Suppressor macrophage treated with lipopolysaccharide for 1 hour (primary cell): ENCODE data around the gene TTYH3.

Source experiments
- DNase-seq, 3 donors: peaks; one replicate each; pipeline ENCODE4 v3.0.0-alpha.2; 2020 to 2022

Gene TTYH3

GRCh38 chr7:2710286-2710655, 78.5 kb downstream of the TTYH3 start:
- no peak for DNase-seq

DNA sequence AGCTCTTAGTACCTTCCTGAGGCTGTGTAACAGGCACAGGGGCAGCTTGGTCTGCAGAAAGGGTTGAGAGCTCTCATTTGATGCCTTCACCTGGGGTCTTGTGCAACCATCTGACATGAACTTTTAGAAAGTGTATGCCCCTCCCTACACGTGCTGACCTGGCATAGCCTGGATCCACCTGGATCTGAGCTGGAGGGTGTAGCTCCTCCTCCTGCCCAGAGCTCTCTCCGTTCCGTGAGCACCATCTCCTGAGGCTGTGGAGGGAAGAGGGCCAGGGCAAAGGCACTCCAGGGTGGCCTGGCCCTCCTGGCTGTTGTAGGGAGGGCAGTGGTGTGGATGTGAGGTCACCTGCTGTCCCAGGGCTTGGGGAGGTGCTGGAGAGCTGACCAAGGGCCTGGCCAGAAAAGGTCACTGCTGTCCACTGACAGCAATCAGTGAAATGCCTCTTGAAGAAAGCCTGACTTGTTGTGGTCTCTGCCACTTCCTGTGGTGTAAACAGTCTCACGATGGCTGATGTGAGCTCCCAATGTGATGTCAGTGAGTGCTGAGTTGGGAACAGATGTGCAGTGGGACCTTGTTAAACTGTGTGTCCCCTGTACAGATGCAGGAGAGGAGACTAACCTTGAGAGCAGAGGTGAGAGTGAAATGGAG, 79.2 kb downstream of the TTYH3 start:
- no peak for DNase-seq

GRCh38 chr7:2711895-2712675, 80.3 kb downstream of the TTYH3 start:
- no peak for DNase-seq

DNA sequence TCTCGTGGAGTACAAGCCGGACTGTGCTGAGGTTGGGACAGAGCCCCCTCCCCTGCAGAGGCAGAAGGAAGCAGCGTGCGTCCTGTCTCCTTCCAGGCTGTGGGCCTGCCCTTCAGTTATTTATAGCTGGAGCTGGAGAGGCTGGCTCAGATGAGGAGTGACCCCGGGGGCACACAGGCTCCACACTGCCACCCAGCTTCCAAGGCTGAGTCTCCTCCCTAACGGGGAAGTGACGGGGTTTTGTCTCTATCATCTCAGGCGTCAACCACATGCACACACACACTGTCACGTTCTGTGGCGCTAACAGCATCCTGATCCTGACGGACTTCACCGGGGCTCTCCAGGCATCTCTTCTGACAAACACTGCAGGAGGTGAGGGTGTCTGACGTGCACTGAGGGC, 81.6 kb downstream of the TTYH3 start:
- no peak for DNase-seq

DNA sequence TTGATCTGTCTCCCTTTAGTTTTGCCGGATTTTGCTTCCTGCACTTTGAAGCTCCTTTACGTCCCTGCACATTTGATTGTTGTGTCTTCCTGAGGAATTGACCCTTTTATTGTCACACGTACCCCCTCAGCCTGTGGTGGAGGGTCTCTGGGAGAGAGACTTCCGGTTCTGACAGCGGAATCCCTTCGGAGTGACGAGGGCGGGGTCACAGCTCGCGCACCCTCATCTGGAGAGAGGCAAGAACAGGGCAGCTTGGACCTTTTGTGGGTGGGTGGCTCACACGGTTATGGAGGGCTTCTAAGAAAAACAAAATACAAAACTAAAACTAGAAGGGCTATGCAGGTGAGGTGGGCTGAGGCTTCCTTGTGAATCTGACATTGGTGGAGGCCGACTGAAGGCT, 82.2 kb downstream of the TTYH3 start:
- no peak for DNase-seq
